H1 (cell line): ENCODE results near the gene DYRK1A.

Source experiments
- CTCF ChIP-seq, 3 experiments: IDR thresholded peaks; 1 replicate in 2 of 3; 2 replicates in 1 of 3; pipeline versions ENCODE4 v1.5.1 to v1.6.1; 2011; ENCODE audit warnings: low read length in 3 of 3, mild to moderate bottlenecking in 3 of 3, inconsistent platforms in 2 of 3, low read depth in 1 of 3, moderate library complexity in 1 of 3; ENCODE audit not compliant: insufficient read depth in 1 of 3; ENCODE audit errors: control extremely low read depth in 1 of 3
- EP300 ChIP-seq, 2 experiments: IDR thresholded peaks; 1 replicate in 1 of 2; 2 replicates in 1 of 2; pipeline ENCODE4 v1.6.1; 2011 to 2012; ENCODE audit warnings: low read depth in 2 of 2, low read length in 2 of 2, mild to moderate bottlenecking in 2 of 2, borderline replicate concordance in 1 of 2, inconsistent platforms in 1 of 2, moderate library complexity in 1 of 2
- GABPA ChIP-seq: IDR thresholded peaks from 2 replicates; pipeline ENCODE4 v1.6.1; 2011; ENCODE audit warnings: mild to moderate bottlenecking, low read length, moderate library complexity, borderline replicate concordance; ENCODE audit not compliant: insufficient read depth
- GTF2F1 ChIP-seq: IDR thresholded peaks from 2 replicates; pipeline ENCODE4 v1.6.1; 2012; ENCODE audit warnings: low read depth, low read length, improper control_type of control experiment, borderline replicate concordance
- KDM5A ChIP-seq: fragments of 200-600 bp; IDR thresholded peaks from 2 replicates; pipeline ENCODE4 v1.7.1; 2012; ENCODE audit warnings: mild to moderate bottlenecking, low read length, inconsistent platforms, mixed read lengths
- MAFK ChIP-seq: IDR thresholded peaks from 2 replicates; pipeline ENCODE4 v1.6.1; 2012; ENCODE audit warnings: low read depth, mild to moderate bottlenecking, improper control_type of control experiment, low read length
- NANOG ChIP-seq: IDR thresholded peaks from 2 replicates; pipeline ENCODE4 v1.6.1; 2011; ENCODE audit warnings: low read length, low read depth, mild to moderate bottlenecking, inconsistent platforms; ENCODE audit not compliant: insufficient read depth, poor library complexity, severe bottlenecking
- NRF1 ChIP-seq: IDR thresholded peaks from 2 replicates; pipeline ENCODE4 v1.6.1; 2011; ENCODE audit warnings: mild to moderate bottlenecking, low read depth, low read length, improper control_type of control experiment
- POLR2A ChIP-seq, 2 experiments: IDR thresholded peaks; 1 replicate in 1 of 2; 2 replicates in 1 of 2; pipeline ENCODE4 v1.6.1; 2011; ENCODE audit warnings: low read depth in 2 of 2, low read length in 2 of 2, mild to moderate bottlenecking in 2 of 2; ENCODE audit errors: control extremely low read depth in 1 of 2
- POLR2AphosphoS5 ChIP-seq: IDR thresholded peaks from 2 replicates; pipeline ENCODE4 v1.6.1; 2011; ENCODE audit warnings: low read depth, low read length
- RNF2 ChIP-seq: fragments of 200-900, 300-1000 bp; sonication (generic); IDR thresholded peaks from 2 replicates; pipeline ENCODE4 v1.7.1; 2016; ENCODE audit warnings: borderline replicate concordance, low read depth, mild to moderate bottlenecking, antibody characterized with exemption, low read length; ENCODE audit not compliant: poor library complexity, severe bottlenecking; ENCODE audit errors: missing control alignments
- SP1 ChIP-seq: IDR thresholded peaks from 2 replicates; pipeline ENCODE4 v1.6.1; 2011; ENCODE audit warnings: low read depth, low read length

DNA sequence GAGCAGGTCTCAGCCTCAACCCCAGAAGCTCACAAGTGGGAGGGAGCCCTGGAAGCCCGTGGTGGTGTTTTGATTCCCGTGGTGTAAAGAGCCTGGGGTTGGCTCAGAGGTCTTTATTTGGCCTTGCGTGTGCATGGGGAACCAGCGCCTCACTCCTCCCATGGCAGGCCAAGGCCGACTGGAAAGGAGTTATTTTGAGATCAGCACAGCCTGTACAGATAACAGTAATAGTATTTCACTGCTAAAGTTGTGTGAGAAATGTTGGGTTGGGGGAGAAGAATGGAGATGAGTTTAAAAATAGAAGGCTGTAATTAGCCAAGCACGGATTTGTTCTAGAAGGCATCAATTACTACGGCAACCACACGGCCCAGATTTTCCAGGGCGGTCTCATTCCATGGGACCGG, 186.5 kb downstream of the DYRK1A start:
- TF ChIP-seq POLR2AphosphoS5 (no peak), NANOG (no peak), EP300 (IDR thresholded peaks at IDR 0.05; ENCODE audit: borderline replicate concordance in 1 of 2, low read depth in 2 of 2, low read length in 2 of 2) (no peak), CTCF (IDR thresholded peaks at IDR 0.05; ENCODE audit: control extremely low read depth in 1 of 3, insufficient read depth in 1 of 3, low read depth in 1 of 3, low read length in 3 of 3) (no peak), NRF1 (no peak), RNF2 (no peak), GTF2F1 (no peak), SP1 (no peak), GABPA (no peak), KDM5A (no peak), MAFK (no peak), POLR2A (IDR thresholded peaks at IDR 0.05; ENCODE audit: control extremely low read depth in 1 of 2, low read depth in 2 of 2, low read length in 2 of 2) (no peak)
